C1 segment of cervical spinal cord (tissue), 14 donors: ENCODE results near the gene VRK3.
"Not testable (repeated sequence)": the region's sequence is repeated elsewhere in the genome, so short reads cannot be mapped to it uniquely, and the experiment has no call there.

Source experiments
- DNase-seq, 14 donors: peaks; one replicate each; lab custom pipeline; 2025; lab: John Stamatoyannopoulos, UW

Gene VRK3, protein sequence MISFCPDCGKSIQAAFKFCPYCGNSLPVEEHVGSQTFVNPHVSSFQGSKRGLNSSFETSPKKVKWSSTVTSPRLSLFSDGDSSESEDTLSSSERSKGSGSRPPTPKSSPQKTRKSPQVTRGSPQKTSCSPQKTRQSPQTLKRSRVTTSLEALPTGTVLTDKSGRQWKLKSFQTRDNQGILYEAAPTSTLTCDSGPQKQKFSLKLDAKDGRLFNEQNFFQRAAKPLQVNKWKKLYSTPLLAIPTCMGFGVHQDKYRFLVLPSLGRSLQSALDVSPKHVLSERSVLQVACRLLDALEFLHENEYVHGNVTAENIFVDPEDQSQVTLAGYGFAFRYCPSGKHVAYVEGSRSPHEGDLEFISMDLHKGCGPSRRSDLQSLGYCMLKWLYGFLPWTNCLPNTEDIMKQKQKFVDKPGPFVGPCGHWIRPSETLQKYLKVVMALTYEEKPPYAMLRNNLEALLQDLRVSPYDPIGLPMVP

DNA sequence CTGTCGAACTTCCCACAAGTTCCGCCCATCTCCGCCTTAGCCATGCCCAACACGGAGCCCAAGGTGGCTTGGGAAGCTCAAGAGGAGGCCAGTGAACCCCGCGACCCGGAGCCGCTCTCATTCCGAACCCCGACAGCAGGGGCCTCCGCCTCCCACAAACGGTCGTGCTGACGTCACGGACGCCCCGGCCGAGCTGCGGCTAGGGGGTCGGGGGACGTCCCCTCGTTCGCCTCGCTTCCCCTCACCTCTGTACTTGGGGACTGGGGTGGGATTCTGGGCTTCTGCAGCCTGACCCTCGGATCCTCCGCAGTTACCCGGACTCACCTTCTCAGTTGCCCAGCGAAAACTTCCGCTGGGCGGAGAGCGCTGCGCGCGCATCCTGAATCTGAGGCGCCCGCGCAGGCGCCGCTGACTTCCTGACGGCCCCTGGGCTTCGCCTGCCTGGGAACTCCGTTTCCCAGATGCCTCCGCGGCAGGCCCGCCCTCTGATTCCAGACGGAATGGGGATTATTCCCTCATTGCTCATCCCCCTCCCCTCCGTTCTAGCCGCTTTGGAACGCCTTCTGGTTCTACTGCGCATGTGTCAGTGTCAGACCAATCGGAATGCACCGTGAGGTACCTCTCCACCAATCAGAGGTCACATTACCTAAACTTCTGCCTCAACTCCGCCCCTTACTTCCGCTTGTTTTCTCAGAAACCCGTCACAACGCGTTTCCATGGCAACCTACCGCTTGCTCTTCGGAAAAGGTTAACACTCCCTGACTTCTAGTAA, at the start of gene VRK3:
Gene VRK3 (minus strand): TSS at position 351 of the 772 bp plus-strand sequence. CDS start 9,210 bp downstream, outside the sequence.
- peak; percentile 87 to 100 (median 99) for DNase-seq

- not testable (repeated sequence) for DNase-seq
Measured at GRCh38 chr19:50068382-50068781, 43.2 kb upstream of the VRK3 start.

GRCh38 chr19:50067575-50067974, 42.4 kb upstream of the VRK3 start:
- no peak for DNase-seq

DNA sequence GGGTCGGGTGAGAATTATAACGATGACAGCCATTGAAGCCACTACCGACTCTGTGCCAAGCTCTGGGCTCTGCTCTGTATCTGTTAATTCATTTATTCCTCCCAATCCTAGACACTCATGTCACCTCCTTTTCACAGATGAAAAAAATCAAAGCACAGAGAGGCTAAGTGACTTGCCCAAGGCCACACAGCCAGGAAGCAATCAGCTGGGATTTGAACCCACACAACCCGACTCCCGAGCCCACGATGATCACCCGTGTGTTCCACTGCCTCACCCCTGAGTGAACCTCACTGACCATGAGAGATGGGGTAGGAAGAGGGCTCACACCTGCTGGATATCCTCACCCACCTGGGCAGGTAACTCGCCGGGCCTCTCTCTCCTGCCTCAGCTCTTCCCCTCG, 40.8 kb upstream of the VRK3 start:
- DNase-seq, result no peak

- DNase-seq, result no peak
Measured at GRCh38 chr19:50061650-50062049, 36.5 kb upstream of the VRK3 start.

GRCh38 chr19:50060107-50060506, 34.9 kb upstream of the VRK3 start:
- no peak for DNase-seq

DNA sequence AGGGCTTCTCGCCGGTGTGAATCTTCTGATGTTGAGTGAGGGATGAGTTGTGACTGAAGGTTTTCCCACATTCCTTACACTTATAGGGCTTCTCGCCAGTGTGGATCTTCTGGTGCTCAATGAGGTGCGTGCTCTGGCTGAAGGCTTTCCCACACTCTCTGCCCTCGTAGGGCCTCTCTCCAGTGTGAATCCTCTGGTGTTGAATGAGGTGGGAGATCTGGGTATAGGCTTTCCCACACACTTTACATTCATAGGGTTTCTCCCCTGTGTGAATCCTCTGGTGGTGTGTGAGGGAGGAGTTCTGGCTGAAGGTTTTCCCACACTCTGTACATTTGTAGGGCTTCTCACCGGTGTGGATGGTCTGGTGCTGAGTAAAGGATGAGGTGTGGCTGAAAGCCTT, 33.9 kb upstream of the VRK3 start:
- DNase-seq, result no peak

- no peak for DNase-seq
Measured at GRCh38 chr19:50058425-50058824, 33.3 kb upstream of the VRK3 start.

GRCh38 chr19:50053119-50053518, 27.9 kb upstream of the VRK3 start:
- no peak for DNase-seq

- no peak for DNase-seq
Measured at GRCh38 chr19:50051964-50052363, 26.8 kb upstream of the VRK3 start.

DNA sequence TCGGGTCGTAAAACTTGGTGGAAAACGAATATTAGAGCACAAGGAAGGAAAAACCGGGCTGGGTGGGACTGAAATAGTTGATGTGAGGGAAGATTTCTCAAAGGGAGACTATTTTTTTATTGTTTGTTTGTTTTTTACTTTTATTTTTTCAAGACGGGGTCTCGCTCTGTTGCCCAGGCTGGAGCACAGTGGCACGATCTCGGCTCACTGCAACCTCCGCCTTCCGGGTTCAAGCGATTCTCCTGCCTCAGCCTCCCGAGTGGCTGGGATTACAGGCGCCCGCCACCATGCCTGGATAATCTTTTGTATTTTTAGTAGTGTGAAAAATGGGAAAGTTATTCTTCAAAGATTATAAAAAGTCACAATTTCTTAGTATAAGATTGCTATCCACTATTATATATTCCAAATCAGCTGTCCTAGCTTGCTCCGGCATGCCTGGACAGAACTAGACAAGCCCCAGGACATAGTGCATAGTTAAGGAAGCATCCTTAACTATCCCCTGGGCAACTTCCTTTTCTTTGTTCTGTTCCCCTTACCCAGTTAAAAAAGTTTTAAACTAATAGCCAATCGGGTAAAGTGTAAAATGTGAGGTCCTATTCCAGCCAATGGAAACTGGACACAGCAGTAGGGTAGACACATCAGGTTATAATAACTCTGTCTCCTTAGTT, 26.2 kb upstream of the VRK3 start:
- not testable (repeated sequence) for DNase-seq

GRCh38 chr19:50050406-50051227, 25.4 kb upstream of the VRK3 start:
- DNase-seq, result peak in 13 of 14 donors; percentile 10 to 81 (median 66)

DNA sequence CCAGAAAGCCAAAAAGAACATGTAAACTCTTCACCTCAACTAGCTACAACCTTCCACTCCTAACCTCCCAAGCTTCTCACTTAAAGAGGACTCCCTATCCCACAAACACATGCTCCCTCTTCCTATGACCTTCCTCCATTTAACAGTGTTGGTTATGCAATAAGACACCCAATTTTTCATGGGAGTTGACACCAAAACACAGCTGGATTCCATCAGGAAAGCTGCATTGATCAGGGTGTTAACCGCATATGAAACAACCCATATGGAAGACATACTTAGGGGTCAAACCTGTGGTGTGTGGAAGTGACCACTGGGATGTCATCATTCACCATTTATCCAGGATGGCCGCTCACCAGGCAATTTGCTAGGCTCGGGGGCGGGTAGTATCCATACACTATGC, 22.5 kb upstream of the VRK3 start:
- DNase-seq, result no peak

- peak in 11 of 14 donors; percentile 4 to 62 (median 20) for DNase-seq
Measured at GRCh38 chr19:50046649-50047503, 21.7 kb upstream of the VRK3 start.

DNA sequence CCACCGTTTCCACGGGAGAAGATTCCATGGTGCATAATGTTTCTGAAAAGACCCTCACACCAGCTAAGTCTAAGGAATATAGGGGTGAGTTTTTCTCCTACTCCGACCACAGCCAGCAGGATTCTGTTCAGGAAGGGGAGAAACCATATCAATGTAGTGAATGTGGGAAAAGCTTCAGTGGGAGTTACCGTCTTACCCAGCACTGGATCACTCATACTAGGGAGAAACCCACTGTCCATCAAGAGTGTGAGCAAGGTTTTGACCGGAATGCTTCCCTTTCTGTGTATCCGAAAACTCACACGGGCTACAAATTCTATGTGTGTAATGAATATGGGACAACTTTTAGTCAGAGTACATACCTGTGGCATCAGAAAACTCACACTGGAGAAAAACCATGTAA, 19.8 kb upstream of the VRK3 start:
- DNase-seq, result no peak

DNA sequence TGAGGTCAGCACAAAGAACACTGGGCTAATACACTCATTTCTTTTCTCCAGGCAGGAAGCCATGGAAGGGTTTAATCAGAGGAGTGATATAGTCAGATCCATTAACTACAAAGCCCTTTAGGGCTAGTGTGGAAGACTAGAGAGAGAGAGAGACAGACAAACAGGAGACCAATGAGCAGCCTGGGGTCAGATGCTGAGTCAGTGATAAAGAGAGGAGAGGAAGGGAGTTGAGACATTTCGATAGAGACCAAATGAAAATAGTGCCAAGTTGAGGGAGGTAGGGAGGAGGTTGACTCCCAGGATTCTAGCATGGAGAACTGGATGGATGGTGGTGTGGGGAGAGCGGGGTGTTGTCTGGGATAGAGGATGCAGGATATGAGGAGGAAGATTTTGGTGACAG, 18.8 kb upstream of the VRK3 start:
- no peak for DNase-seq

DNA sequence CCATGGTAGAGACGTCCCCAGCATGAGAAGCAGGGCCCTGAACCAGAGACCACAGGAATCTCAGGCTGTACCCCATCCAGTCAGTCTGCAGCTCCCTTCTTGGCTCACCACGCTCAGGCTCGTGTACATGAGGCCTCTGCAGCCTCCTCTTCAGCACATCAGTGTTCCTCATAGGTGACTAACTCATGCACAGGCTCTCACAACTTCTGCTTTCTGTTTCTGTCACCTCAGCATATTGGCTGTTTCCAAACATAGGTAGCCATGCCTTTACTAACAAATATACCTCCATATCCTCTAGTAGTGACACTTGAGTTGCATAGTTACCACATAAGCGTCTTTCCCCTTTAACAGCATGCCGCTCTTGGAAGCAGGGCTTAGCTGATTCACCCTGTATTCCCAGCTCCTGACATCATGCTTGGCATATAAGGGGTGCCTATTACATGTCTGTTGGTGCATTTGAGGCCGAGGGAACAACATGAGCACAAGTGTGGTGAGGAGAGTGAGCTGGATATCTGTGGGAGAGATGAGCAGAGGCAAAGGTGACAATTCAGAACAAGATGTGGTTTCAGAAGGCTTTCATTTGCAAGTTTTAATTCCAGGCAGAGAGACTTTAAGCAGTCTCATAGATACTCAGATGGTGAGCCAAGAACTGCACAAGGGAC, 17.3 kb upstream of the VRK3 start:
- DNase-seq, result no peak

DNA sequence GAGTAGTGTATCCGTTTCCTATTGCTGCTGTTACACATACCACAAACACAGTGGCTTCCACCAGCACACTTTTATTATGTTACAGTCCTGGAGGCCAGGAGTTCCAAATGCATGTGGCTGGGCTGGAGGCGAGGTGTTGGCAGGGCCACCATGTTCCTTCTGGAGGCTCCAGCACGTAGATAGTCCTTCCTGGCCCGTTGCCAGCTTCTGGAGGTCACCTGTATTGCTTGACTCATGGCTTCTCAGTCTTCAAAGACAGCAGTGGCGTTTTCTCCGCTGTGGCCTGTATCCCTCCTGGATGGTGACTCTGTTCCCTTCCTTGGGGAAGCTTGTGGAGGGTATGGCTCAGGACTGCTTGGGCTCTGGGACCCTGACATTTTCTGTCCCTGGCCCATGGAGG, 15.8 kb upstream of the VRK3 start:
- DNase-seq, result no peak

- DNase-seq, result no peak
Measured at GRCh38 chr19:50039968-50040367, 14.8 kb upstream of the VRK3 start.

- DNase-seq, result no peak
Measured at GRCh38 chr19:50036908-50037307, 11.7 kb upstream of the VRK3 start.
